Epithelial cell of proximal tubule (primary cell): ENCODE data around the gene DMBX1. TPM values are rescaled to one million over a fixed set of nuclear protein-coding genes. Genes with fewer than 3 reads are reported as not detected.

Experiments used
- DNase-seq: peaks from one replicate; pipeline ENCODE4 v3.0.0-alpha.2; 2011; ENCODE audit warnings: low read depth
- H3K4me3 ChIP-seq: 2 replicates; pipeline ENCODE4 v1.5.1; 2011; ENCODE audit warnings: low read depth, mild to moderate bottlenecking, low read length
- CTCF ChIP-seq: conservative IDR thresholded peaks from 2 replicates; pipeline ENCODE4 v1.5.1; 2012; ENCODE audit warnings: low read depth, mild to moderate bottlenecking, low read length
- total RNA-seq: library from RNA; depleted of rRNA; stranded (reverse); fragments of >200 nt; gene quantifications from 2 replicates; pipeline ENCODE4 v1.2.3, GENCODE V29; 2015

DMBX1 gene
- total RNA-seq, 1 donor from 2014 or later: not detected

- H3K4me3 ChIP-seq: no peak overlapping the region
- TF ChIP-seq CTCF: no peak
- no peak for DNase-seq
Measured at GRCh38 chr1:46461017-46461808, 28.4 kb upstream of the DMBX1 start.

GRCh38 chr1:46461809-46462448 is 27.7 kb upstream of the DMBX1 start:
- TF ChIP-seq CTCF: no peak
- no peak for DNase-seq
- no peak overlapping the region for H3K4me3 ChIP-seq

GRCh38 chr1:46464013-46464548 is 25.6 kb upstream of the DMBX1 start:
- TF ChIP-seq CTCF: no peak
- no peak for DNase-seq
- no peak overlapping the region for H3K4me3 ChIP-seq

- no peak for TF ChIP-seq CTCF
- no peak overlapping the region for H3K4me3 ChIP-seq
- peak; percentile 1 for DNase-seq
Measured at GRCh38 chr1:46464915-46465314, 24.7 kb upstream of the DMBX1 start.

- no peak for TF ChIP-seq CTCF
- H3K4me3 ChIP-seq: no peak overlapping the region
- DNase-seq: no peak
Measured at GRCh38 chr1:46465981-46466476, 23.6 kb upstream of the DMBX1 start.

GRCh38 chr1:46466477-46467182 is 23.0 kb upstream of the DMBX1 start:
- peak overlapping the region; percentile 55 for H3K4me3 ChIP-seq
- no peak for DNase-seq
- TF ChIP-seq CTCF: no peak
